HEK293 (cell line): ENCODE results near the gene ATP8B4.

Experiments
- CTCF ChIA-PET: fragments of 350-600 bp; formaldehyde crosslinking; extraction: SDS; loops from one replicate; lab custom pipeline; 2021; ENCODE audit warnings: antibody characterized with exemption; lab: Yijun Ruan, JAX
- POLR2A ChIA-PET: fragments of 300-600 bp; formaldehyde crosslinking; extraction: SDS; loops from one replicate; lab custom pipeline; 2020; ENCODE audit warnings: antibody characterized with exemption, inconsistent platforms; lab: Yijun Ruan, JAX
- H3K27ac ChIP-seq: fragments of 200-500 bp; sonication (Bioruptor generic); 2 replicates; pipeline ENCODE4 v1.5.1; 2014; ENCODE audit warnings: low read depth, low read length, control low read depth, inconsistent platforms; ENCODE audit errors: extremely low read depth
- H3K36me3 ChIP-seq, 2 experiments: fragments of 200-500 bp in 1 of 2; sonication (Bioruptor generic) in 1 of 2; 1 replicate in 1 of 2; 2 replicates in 1 of 2; pipeline ENCODE4 v1.5.1; 2014 to 2017; ENCODE audit warnings: inconsistent platforms in 2 of 2, low read length in 2 of 2; ENCODE audit not compliant: control insufficient read depth in 2 of 2, insufficient read depth in 1 of 2
- H3K4me1 ChIP-seq: fragments of 200-500 bp; sonication (Bioruptor generic); 2 replicates; pipeline ENCODE4 v1.5.1; 2014; ENCODE audit warnings: mild to moderate bottlenecking, low read length, inconsistent platforms; ENCODE audit not compliant: control insufficient read depth, insufficient read depth
- H3K4me3 ChIP-seq: 2 replicates; pipeline ENCODE4 v1.5.1; 2011; ENCODE audit warnings: low read depth, mild to moderate bottlenecking, control low read depth, low read length, moderate library complexity
- H3K9me3 ChIP-seq: fragments of 200-500 bp; sonication (Bioruptor generic); 2 replicates; pipeline ENCODE4 v1.5.1; 2014; ENCODE audit warnings: low read depth, low read length, inconsistent platforms; ENCODE audit not compliant: control insufficient read depth, insufficient read depth
- GLIS1 ChIP-seq: fragments of 450-650 bp; formaldehyde crosslinking; IDR thresholded peaks from 2 replicates; pipeline ENCODE4 v1.5.1; 2016; ENCODE audit warnings: missing biosample characterization, missing genetic modification characterization
- REPIN1 ChIP-seq: fragments of 450-650 bp; formaldehyde crosslinking; IDR thresholded peaks from 2 replicates; pipeline ENCODE4 v1.5.1; 2017; ENCODE audit warnings: missing biosample characterization, missing genetic modification characterization, low read depth
- TRIM28 ChIP-seq: IDR thresholded peaks from 2 replicates; pipeline ENCODE4 v1.6.1; 2011; ENCODE audit warnings: low read length, control low read depth, borderline replicate concordance
- ZBTB21 ChIP-seq: fragments of 450-650 bp; formaldehyde crosslinking; IDR thresholded peaks from 2 replicates; pipeline ENCODE4 v1.5.1; 2017; ENCODE audit warnings: missing biosample characterization, missing genetic modification characterization
- ZFP3 ChIP-seq: fragments of 450-650 bp; formaldehyde crosslinking; IDR thresholded peaks from 2 replicates; pipeline ENCODE4 v1.5.1; 2016; ENCODE audit warnings: low read depth, missing biosample characterization, missing genetic modification characterization
- ZNF266 ChIP-seq: fragments of 450-650 bp; formaldehyde crosslinking; IDR thresholded peaks from 2 replicates; pipeline ENCODE4 v1.5.1; 2016; ENCODE audit warnings: missing biosample characterization, missing genetic modification characterization, low read depth
- ZNF354C ChIP-seq: fragments of 450-650 bp; formaldehyde crosslinking; IDR thresholded peaks from 2 replicates; pipeline ENCODE4 v1.5.1; 2016; ENCODE audit warnings: missing biosample characterization, missing genetic modification characterization, low read depth, borderline replicate concordance
- ZNF423 ChIP-seq: fragments of 450-650 bp; formaldehyde crosslinking; IDR thresholded peaks from 2 replicates; pipeline ENCODE4 v1.5.1; 2016; ENCODE audit warnings: missing biosample characterization, missing genetic modification characterization
- ZNF549 ChIP-seq: fragments of 450-650 bp; IDR thresholded peaks from 2 replicates; pipeline ENCODE4 v1.5.1; 2018; ENCODE audit warnings: missing biosample characterization, missing genetic modification characterization, mild to moderate bottlenecking, inconsistent platforms, moderate library complexity
- ZNF561 ChIP-seq: fragments of 450-650 bp; IDR thresholded peaks from 2 replicates; pipeline ENCODE4 v1.5.1; 2018; ENCODE audit warnings: missing biosample characterization, missing genetic modification characterization, borderline replicate concordance
- ZNF610 ChIP-seq: fragments of 450-650 bp; formaldehyde crosslinking; IDR thresholded peaks from 2 replicates; pipeline ENCODE4 v1.5.1; 2016; ENCODE audit warnings: missing biosample characterization, missing genetic modification characterization, borderline replicate concordance
- ZNF768 ChIP-seq: fragments of 450-650 bp; formaldehyde crosslinking; IDR thresholded peaks from 2 replicates; pipeline ENCODE4 v1.5.1; 2018; ENCODE audit warnings: missing biosample characterization, mild to moderate bottlenecking, missing genetic modification characterization
- ZSCAN30 ChIP-seq: fragments of 450-650 bp; IDR thresholded peaks from 2 replicates; pipeline ENCODE4 v1.5.1; 2018; ENCODE audit warnings: missing biosample characterization, mild to moderate bottlenecking, missing genetic modification characterization, moderate library complexity
- TF ChIP-seq, protein P1 (sequence below): fragments of 450-650 bp; formaldehyde crosslinking; IDR thresholded peaks from 2 replicates; pipeline ENCODE4 v1.5.1; 2017; ENCODE audit warnings: missing biosample characterization, missing genetic modification characterization
- TF ChIP-seq, protein P2 (sequence below): fragments of 450-650 bp; formaldehyde crosslinking; IDR thresholded peaks from 2 replicates; pipeline ENCODE4 v1.5.1; 2017; ENCODE audit warnings: missing biosample characterization, missing genetic modification characterization
- TF ChIP-seq, protein P3 (sequence below): fragments of 450-650 bp; formaldehyde crosslinking; conservative IDR thresholded peaks from 2 replicates; pipeline ENCODE4 v1.5.1; 2016; ENCODE audit warnings: low read depth, missing biosample characterization, missing genetic modification characterization
- TF ChIP-seq, protein P4 (sequence below): fragments of 450-650 bp; formaldehyde crosslinking; IDR thresholded peaks from 2 replicates; pipeline ENCODE4 v1.5.1; 2017; ENCODE audit warnings: missing biosample characterization, mild to moderate bottlenecking, missing genetic modification characterization, moderate library complexity
- TF ChIP-seq, protein P5 (sequence below): fragments of 450-650 bp; formaldehyde crosslinking; IDR thresholded peaks from 2 replicates; pipeline ENCODE4 v1.5.1; 2016; ENCODE audit warnings: missing biosample characterization, missing genetic modification characterization
- TF ChIP-seq, protein P6 (sequence below): IDR thresholded peaks from 2 replicates; pipeline ENCODE4 v1.6.1; 2011; ENCODE audit warnings: mild to moderate bottlenecking, low read depth, low read length, borderline replicate concordance

The ATP8B4 gene

DNA sequence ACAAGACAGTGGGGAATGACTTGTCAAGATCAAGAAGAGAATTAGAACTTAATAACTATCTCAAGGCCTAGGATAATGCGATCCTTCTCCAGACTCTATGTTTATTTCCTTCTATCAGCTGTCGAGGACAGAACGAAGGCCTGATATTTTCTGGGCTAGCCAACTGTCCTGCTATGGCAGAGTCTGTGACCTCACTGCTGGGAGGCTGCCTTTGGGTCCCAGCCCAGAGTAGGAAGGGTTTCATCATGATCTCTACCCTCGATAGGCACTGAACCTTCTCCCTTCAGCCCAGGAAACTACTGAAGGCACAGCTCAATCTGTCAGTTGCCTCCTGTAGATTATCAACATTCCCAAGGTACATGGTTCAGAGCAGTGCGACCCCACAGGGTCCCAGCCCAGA, 237.2 kb downstream of the ATP8B4 start:
- Histone ChIP-seq H3K4me1 (no peaks in the 10 kb centered on the region), H3K36me3 (no peaks in the 10 kb centered on the region), H3K27ac (no peak overlapping the region), H3K9me3 (no peaks in the 10 kb centered on the region), H3K4me3 (no peak overlapping the region)
- ChIA-PET POLR2A (no interaction called here), CTCF (no interaction called here)
- TF ChIP-seq, protein P1, sequence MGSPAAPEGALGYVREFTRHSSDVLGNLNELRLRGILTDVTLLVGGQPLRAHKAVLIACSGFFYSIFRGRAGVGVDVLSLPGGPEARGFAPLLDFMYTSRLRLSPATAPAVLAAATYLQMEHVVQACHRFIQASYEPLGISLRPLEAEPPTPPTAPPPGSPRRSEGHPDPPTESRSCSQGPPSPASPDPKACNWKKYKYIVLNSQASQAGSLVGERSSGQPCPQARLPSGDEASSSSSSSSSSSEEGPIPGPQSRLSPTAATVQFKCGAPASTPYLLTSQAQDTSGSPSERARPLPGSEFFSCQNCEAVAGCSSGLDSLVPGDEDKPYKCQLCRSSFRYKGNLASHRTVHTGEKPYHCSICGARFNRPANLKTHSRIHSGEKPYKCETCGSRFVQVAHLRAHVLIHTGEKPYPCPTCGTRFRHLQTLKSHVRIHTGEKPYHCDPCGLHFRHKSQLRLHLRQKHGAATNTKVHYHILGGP (tag by site-specific recombination), result no peak
- TF ChIP-seq ZNF354C (tag by site-specific recombination) (no peak), ZBTB21 (no peak), ZNF423 (tag by site-specific recombination) (no peak), ZNF768 (tag by site-specific recombination) (no peak), ZSCAN30 (tag by site-specific recombination) (no peak), ZNF561 (tag by site-specific recombination) (no peak), TRIM28 (no peak), ZNF610 (tag by site-specific recombination) (no peak), GLIS1 (tag by site-specific recombination) (no peak), ZNF266 (tag by site-specific recombination) (no peak), ZFP3 (tag by site-specific recombination) (no peak), ZNF549 (tag by site-specific recombination) (no peak), REPIN1 (tag by site-specific recombination) (no peak)
- TF ChIP-seq, protein P2, sequence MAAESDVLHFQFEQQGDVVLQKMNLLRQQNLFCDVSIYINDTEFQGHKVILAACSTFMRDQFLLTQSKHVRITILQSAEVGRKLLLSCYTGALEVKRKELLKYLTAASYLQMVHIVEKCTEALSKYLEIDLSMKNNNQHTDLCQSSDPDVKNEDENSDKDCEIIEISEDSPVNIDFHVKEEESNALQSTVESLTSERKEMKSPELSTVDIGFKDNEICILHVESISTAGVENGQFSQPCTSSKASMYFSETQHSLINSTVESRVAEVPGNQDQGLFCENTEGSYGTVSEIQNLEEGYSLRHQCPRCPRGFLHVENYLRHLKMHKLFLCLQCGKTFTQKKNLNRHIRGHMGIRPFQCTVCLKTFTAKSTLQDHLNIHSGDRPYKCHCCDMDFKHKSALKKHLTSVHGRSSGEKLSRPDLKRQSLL, result no peak
- TF ChIP-seq, protein P3, sequence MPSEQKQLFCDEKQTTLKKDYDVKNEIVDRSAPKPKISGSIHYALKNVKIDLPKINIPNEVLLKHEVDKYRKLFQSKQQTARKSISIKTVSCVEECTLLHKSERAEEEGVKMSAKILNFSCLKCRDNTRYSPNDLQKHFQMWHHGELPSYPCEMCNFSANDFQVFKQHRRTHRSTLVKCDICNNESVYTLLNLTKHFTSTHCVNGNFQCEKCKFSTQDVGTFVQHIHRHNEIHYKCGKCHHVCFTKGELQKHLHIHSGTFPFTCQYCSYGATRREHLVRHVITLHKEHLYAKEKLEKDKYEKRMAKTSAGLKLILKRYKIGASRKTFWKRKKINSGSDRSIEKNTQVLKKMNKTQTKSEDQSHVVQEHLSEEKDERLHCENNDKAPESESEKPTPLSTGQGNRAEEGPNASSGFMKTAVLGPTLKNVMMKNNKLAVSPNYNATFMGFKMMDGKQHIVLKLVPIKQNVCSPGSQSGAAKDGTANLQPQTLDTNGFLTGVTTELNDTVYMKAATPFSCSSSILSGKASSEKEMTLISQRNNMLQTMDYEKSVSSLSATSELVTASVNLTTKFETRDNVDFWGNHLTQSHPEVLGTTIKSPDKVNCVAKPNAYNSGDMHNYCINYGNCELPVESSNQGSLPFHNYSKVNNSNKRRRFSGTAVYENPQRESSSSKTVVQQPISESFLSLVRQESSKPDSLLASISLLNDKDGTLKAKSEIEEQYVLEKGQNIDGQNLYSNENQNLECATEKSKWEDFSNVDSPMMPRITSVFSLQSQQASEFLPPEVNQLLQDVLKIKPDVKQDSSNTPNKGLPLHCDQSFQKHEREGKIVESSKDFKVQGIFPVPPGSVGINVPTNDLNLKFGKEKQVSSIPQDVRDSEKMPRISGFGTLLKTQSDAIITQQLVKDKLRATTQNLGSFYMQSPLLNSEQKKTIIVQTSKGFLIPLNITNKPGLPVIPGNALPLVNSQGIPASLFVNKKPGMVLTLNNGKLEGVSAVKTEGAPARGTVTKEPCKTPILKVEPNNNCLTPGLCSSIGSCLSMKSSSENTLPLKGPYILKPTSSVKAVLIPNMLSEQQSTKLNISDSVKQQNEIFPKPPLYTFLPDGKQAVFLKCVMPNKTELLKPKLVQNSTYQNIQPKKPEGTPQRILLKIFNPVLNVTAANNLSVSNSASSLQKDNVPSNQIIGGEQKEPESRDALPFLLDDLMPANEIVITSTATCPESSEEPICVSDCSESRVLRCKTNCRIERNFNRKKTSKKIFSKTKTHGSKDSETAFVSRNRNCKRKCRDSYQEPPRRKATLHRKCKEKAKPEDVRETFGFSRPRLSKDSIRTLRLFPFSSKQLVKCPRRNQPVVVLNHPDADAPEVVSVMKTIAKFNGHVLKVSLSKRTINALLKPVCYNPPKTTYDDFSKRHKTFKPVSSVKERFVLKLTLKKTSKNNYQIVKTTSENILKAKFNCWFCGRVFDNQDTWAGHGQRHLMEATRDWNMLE (tag by site-specific recombination), result no peak
- TF ChIP-seq, protein P4, sequence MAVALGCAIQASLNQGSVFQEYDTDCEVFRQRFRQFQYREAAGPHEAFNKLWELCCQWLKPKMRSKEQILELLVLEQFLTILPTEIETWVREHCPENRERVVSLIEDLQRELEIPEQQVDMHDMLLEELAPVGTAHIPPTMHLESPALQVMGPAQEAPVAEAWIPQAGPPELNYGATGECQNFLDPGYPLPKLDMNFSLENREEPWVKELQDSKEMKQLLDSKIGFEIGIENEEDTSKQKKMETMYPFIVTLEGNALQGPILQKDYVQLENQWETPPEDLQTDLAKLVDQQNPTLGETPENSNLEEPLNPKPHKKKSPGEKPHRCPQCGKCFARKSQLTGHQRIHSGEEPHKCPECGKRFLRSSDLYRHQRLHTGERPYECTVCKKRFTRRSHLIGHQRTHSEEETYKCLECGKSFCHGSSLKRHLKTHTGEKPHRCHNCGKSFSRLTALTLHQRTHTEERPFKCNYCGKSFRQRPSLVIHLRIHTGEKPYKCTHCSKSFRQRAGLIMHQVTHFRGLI (tag by site-specific recombination), result no peak
- TF ChIP-seq, protein P5, sequence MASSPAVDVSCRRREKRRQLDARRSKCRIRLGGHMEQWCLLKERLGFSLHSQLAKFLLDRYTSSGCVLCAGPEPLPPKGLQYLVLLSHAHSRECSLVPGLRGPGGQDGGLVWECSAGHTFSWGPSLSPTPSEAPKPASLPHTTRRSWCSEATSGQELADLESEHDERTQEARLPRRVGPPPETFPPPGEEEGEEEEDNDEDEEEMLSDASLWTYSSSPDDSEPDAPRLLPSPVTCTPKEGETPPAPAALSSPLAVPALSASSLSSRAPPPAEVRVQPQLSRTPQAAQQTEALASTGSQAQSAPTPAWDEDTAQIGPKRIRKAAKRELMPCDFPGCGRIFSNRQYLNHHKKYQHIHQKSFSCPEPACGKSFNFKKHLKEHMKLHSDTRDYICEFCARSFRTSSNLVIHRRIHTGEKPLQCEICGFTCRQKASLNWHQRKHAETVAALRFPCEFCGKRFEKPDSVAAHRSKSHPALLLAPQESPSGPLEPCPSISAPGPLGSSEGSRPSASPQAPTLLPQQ (tag by site-specific recombination), result no peak
- TF ChIP-seq, protein P6, sequence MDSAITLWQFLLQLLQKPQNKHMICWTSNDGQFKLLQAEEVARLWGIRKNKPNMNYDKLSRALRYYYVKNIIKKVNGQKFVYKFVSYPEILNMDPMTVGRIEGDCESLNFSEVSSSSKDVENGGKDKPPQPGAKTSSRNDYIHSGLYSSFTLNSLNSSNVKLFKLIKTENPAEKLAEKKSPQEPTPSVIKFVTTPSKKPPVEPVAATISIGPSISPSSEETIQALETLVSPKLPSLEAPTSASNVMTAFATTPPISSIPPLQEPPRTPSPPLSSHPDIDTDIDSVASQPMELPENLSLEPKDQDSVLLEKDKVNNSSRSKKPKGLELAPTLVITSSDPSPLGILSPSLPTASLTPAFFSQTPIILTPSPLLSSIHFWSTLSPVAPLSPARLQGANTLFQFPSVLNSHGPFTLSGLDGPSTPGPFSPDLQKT, result no peak
